Trophoblast cell (in vitro differentiated cells and primary cell): Measurements from ENCODE around the gene CYP2J2.
A peak's percentile ranks its signal among the peaks of the same experiment; 100 is the strongest.

Experiments
- DNase-seq, 2 donors: peaks; one replicate each; pipeline ENCODE4 v3.0.0-alpha.2; 2016
- H2AFZ ChIP-seq: 2 replicates; pipeline ENCODE4 v1.6.1; 2013; ENCODE audit warnings: low read length, moderate library complexity, mild to moderate bottlenecking; ENCODE audit not compliant: insufficient read depth, poor library complexity
- H2AK5ac ChIP-seq: 2 replicates; pipeline ENCODE4 v1.6.1; 2013; ENCODE audit warnings: mild to moderate bottlenecking, low read length
- H2BK120ac ChIP-seq: 2 replicates; pipeline ENCODE4 v1.6.1; 2013; ENCODE audit warnings: low read length, mild to moderate bottlenecking, moderate library complexity; ENCODE audit not compliant: insufficient read depth, poor library complexity
- H2BK12ac ChIP-seq: 2 replicates; pipeline ENCODE4 v1.6.1; 2013; ENCODE audit warnings: mild to moderate bottlenecking, low read length, moderate library complexity
- H2BK5ac ChIP-seq: 2 replicates; pipeline ENCODE4 v1.6.1; 2013; ENCODE audit warnings: low read length, low read depth, moderate library complexity, mild to moderate bottlenecking; ENCODE audit not compliant: poor library complexity
- H3K14ac ChIP-seq: 2 replicates; pipeline ENCODE4 v1.6.1; 2013; ENCODE audit warnings: mild to moderate bottlenecking, low read length
- H3K18ac ChIP-seq: 2 replicates; pipeline ENCODE4 v1.6.1; 2013; ENCODE audit warnings: mild to moderate bottlenecking, low read length
- H3K23ac ChIP-seq: 2 replicates; pipeline ENCODE4 v1.6.1; 2013; ENCODE audit warnings: low read length
- H3K27ac ChIP-seq: 2 replicates; pipeline ENCODE4 v1.5.1; 2013; ENCODE audit warnings: low read depth, mild to moderate bottlenecking, inconsistent platforms, low read length, moderate library complexity
- H3K27me3 ChIP-seq: 2 replicates; pipeline ENCODE4 v1.6.1; 2013; ENCODE audit warnings: inconsistent platforms, mild to moderate bottlenecking, low read length, moderate library complexity; ENCODE audit not compliant: insufficient read depth
- H3K36me3 ChIP-seq, 2 experiments: 1 replicate in 1 of 2; 2 replicates in 1 of 2; pipeline ENCODE4 v1.6.1; 2013; ENCODE audit warnings: low read length in 2 of 2, mild to moderate bottlenecking in 2 of 2, moderate library complexity in 1 of 2; ENCODE audit not compliant: insufficient read depth in 2 of 2, control insufficient read depth in 1 of 2
- H3K4ac ChIP-seq: 2 replicates; pipeline ENCODE4 v1.6.1; 2013; ENCODE audit warnings: low read depth, mild to moderate bottlenecking, low read length, moderate library complexity
- H3K4me1 ChIP-seq, 2 experiments: 1 replicate in 1 of 2; 2 replicates in 1 of 2; pipeline ENCODE4 v1.6.1; 2013; ENCODE audit warnings: low read length in 2 of 2, mild to moderate bottlenecking in 2 of 2, moderate library complexity in 1 of 2; ENCODE audit not compliant: insufficient read depth in 2 of 2, control insufficient read depth in 1 of 2
- H3K4me2 ChIP-seq: 2 replicates; pipeline ENCODE4 v1.6.1; 2013; ENCODE audit warnings: inconsistent platforms, mild to moderate bottlenecking, low read length, moderate library complexity
- H3K4me3 ChIP-seq: 2 replicates; pipeline ENCODE4 v1.5.1; 2013; ENCODE audit warnings: mild to moderate bottlenecking, low read depth, low read length, inconsistent platforms
- H3K79me1 ChIP-seq: one replicate; pipeline ENCODE4 v1.6.1; 2013; ENCODE audit warnings: low read length
- H3K79me2 ChIP-seq: 2 replicates; pipeline ENCODE4 v1.6.1; 2013; ENCODE audit warnings: low read length, mild to moderate bottlenecking; ENCODE audit not compliant: control insufficient read depth, insufficient read depth, poor library complexity
- H3K9ac ChIP-seq: 2 replicates; pipeline ENCODE4 v1.6.1; 2013; ENCODE audit warnings: mild to moderate bottlenecking, low read length
- H3K9me3 ChIP-seq: 2 replicates; pipeline ENCODE4 v1.6.1; 2013; ENCODE audit warnings: low read depth, mild to moderate bottlenecking, control low read depth, inconsistent platforms, low read length; ENCODE audit not compliant: insufficient read depth
- H4K12ac ChIP-seq: 2 replicates; pipeline ENCODE4 v1.6.1; 2013; ENCODE audit warnings: low read depth, mild to moderate bottlenecking, low read length, moderate library complexity
- H4K8ac ChIP-seq: 2 replicates; pipeline ENCODE4 v1.6.1; 2013; ENCODE audit warnings: low read depth, mild to moderate bottlenecking, low read length, moderate library complexity
- H4K91ac ChIP-seq: one replicate; pipeline ENCODE4 v1.6.1; 2013; ENCODE audit warnings: low read depth, mild to moderate bottlenecking, low read length, moderate library complexity
- WGBS: extraction: QIAGEN DNeasy Blood & Tissue Kit; methylation state at CpG from one replicate; pipeline ENCODE4 v1.1.7; 2013; ENCODE audit warnings: missing lambda C conversion rate; ENCODE audit not compliant: insufficient read length, insufficient coverage; ENCODE audit errors: extremely low coverage; 5-methylcytosine and 5-hydroxymethylcytosine counted together

Gene CYP2J2

GRCh38 chr1:59952065-59952464 lies 25.5 kb upstream of the CYP2J2 start:
- Histone ChIP-seq H4K12ac (no peak overlapping the region), H4K91ac (no peak overlapping the region), H3K4ac (no peak overlapping the region), H3K4me1 (no peaks in the 10 kb centered on the region), H2AK5ac (no peak overlapping the region), H4K8ac (no peak overlapping the region), H3K9me3 (no peaks in the 10 kb centered on the region), H3K14ac (no peak overlapping the region), H3K36me3 (no peaks in the 10 kb centered on the region), H3K23ac (no peak overlapping the region), H2AFZ (no peak overlapping the region), H3K79me2 (no peaks in the 10 kb centered on the region), H2BK12ac (no peak overlapping the region), H2BK5ac (no peak overlapping the region), H3K79me1 (no peaks in the 10 kb centered on the region), H3K27me3 (no peaks in the 10 kb centered on the region), H3K9ac (no peak overlapping the region), H2BK120ac (no peak overlapping the region), H3K27ac (no peak overlapping the region), H3K4me3 (no peak overlapping the region), H3K18ac (no peak overlapping the region), H3K4me2 (no peak overlapping the region)
- DNase-seq: peak; percentile 36 to 45
- no CpG with 5 or more reads among the region's 2 CpGs for WGBS

- H2BK12ac ChIP-seq: no peak overlapping the region
- H3K14ac ChIP-seq: no peak overlapping the region
- H3K79me1 ChIP-seq: no peaks in the 10 kb centered on the region
- H4K91ac ChIP-seq: no peak overlapping the region
- H3K18ac ChIP-seq: no peak overlapping the region
- no peaks in the 10 kb centered on the region for H3K9me3 ChIP-seq
- no peak overlapping the region for H3K4me2 ChIP-seq
- H3K79me2 ChIP-seq: no peaks in the 10 kb centered on the region
- no peak overlapping the region for H4K8ac ChIP-seq
- H2BK120ac ChIP-seq: no peak overlapping the region
- H3K9ac ChIP-seq: no peak overlapping the region
- H3K36me3 ChIP-seq: no peaks in the 10 kb centered on the region
- DNase-seq: no peak
- H3K4ac ChIP-seq: no peak overlapping the region
- no peak overlapping the region for H3K23ac ChIP-seq
- H3K4me3 ChIP-seq: no peak overlapping the region
- no peak overlapping the region for H2AK5ac ChIP-seq
- H3K27ac ChIP-seq: no peak overlapping the region
- H2BK5ac ChIP-seq: no peak overlapping the region
- no peak overlapping the region for H2AFZ ChIP-seq
- no peak overlapping the region for H4K12ac ChIP-seq
- no peaks in the 10 kb centered on the region for H3K4me1 ChIP-seq
- no peaks in the 10 kb centered on the region for H3K27me3 ChIP-seq
Measured at GRCh38 chr1:59949648-59950047, 23.1 kb upstream of the CYP2J2 start.

GRCh38 chr1:59948990-59949389 lies 22.4 kb upstream of the CYP2J2 start:
- Histone ChIP-seq H2BK12ac (no peak overlapping the region), H3K9ac (no peak overlapping the region), H3K79me1 (no peaks in the 10 kb centered on the region), H3K4ac (no peak overlapping the region), H4K8ac (no peak overlapping the region), H3K79me2 (no peaks in the 10 kb centered on the region), H2BK5ac (no peak overlapping the region), H2AFZ (no peak overlapping the region), H3K27ac (no peak overlapping the region), H4K91ac (no peak overlapping the region), H3K9me3 (no peaks in the 10 kb centered on the region), H3K4me2 (no peak overlapping the region), H3K23ac (no peak overlapping the region), H4K12ac (no peak overlapping the region), H3K27me3 (no peaks in the 10 kb centered on the region), H3K4me3 (no peak overlapping the region), H2AK5ac (no peak overlapping the region), H3K18ac (no peak overlapping the region), H3K14ac (no peak overlapping the region), H2BK120ac (no peak overlapping the region), H3K4me1 (no peaks in the 10 kb centered on the region), H3K36me3 (no peaks in the 10 kb centered on the region)
- no CpG with 5 or more reads among the region's 1 CpG for WGBS
- no peak for DNase-seq

- Histone ChIP-seq H3K4me1 (no peaks in the 10 kb centered on the region), H4K8ac (no peak overlapping the region), H2AK5ac (no peak overlapping the region), H3K4me2 (no peak overlapping the region), H3K9me3 (no peaks in the 10 kb centered on the region), H3K23ac (no peak overlapping the region), H3K36me3 (no peaks in the 10 kb centered on the region), H3K4ac (no peak overlapping the region), H3K79me2 (no peaks in the 10 kb centered on the region), H2BK12ac (no peak overlapping the region), H3K27me3 (no peaks in the 10 kb centered on the region), H2BK120ac (no peak overlapping the region), H2AFZ (no peak overlapping the region), H3K79me1 (no peaks in the 10 kb centered on the region), H4K12ac (no peak overlapping the region), H3K18ac (no peak overlapping the region), H3K9ac (no peak overlapping the region), H3K4me3 (no peak overlapping the region), H4K91ac (no peak overlapping the region), H3K14ac (no peak overlapping the region), H2BK5ac (no peak overlapping the region), H3K27ac (no peak overlapping the region)
- no CpG with 5 or more reads among the region's 6 CpGs for WGBS
- DNase-seq: peak; percentile 56 to 81
Measured at GRCh38 chr1:59947047-59947938, 20.7 kb upstream of the CYP2J2 start.
